GM23338 (cell line): ENCODE data around the gene PCDHAC1.

ENCODE experiments used
- EZH2 ChIP-seq: fragments of 200-600 bp; sonication (generic); IDR thresholded peaks from one replicate; pipeline ENCODE4 v1.8.0; 2017; ENCODE audit warnings: antibody characterized with exemption, mild to moderate bottlenecking, low read depth; ENCODE audit not compliant: unreplicated experiment
- EZH2phosphoT487 ChIP-seq: fragments of 200-600 bp; sonication (generic); IDR thresholded peaks from one replicate; pipeline ENCODE4 v1.8.1; 2018; ENCODE audit warnings: antibody characterized with exemption; ENCODE audit not compliant: unreplicated experiment
- JUNB ChIP-seq: IDR thresholded peaks from one replicate; pipeline ENCODE4 v1.6.1; 2016; ENCODE audit warnings: antibody characterized with exemption; ENCODE audit not compliant: unreplicated experiment
- POLR2AphosphoS5 ChIP-seq: IDR thresholded peaks from 2 replicates; pipeline ENCODE4 v1.6.1; 2016; ENCODE audit warnings: antibody characterized with exemption, low read depth
- REST ChIP-seq: IDR thresholded peaks from one replicate; pipeline ENCODE4 v1.6.1; 2018; ENCODE audit warnings: antibody characterized with exemption; ENCODE audit not compliant: unreplicated experiment
- TF ChIP-seq, protein P1 (sequence below), 2 experiments: fragments of 200-600 bp in 1 of 2; sonication (generic) in 1 of 2; conservative IDR thresholded peaks; 2 replicates each; pipeline versions ENCODE4 v1.5.1 to v1.6.1; 2016 to 2017; ENCODE audit warnings: antibody characterized with exemption in 2 of 2, low read depth in 2 of 2, mild to moderate bottlenecking in 2 of 2, moderate library complexity in 1 of 2

- TF ChIP-seq POLR2AphosphoS5 = peak; percentile 48; the same call in 1 of the 2 replicates
- TF ChIP-seq, protein P1, sequence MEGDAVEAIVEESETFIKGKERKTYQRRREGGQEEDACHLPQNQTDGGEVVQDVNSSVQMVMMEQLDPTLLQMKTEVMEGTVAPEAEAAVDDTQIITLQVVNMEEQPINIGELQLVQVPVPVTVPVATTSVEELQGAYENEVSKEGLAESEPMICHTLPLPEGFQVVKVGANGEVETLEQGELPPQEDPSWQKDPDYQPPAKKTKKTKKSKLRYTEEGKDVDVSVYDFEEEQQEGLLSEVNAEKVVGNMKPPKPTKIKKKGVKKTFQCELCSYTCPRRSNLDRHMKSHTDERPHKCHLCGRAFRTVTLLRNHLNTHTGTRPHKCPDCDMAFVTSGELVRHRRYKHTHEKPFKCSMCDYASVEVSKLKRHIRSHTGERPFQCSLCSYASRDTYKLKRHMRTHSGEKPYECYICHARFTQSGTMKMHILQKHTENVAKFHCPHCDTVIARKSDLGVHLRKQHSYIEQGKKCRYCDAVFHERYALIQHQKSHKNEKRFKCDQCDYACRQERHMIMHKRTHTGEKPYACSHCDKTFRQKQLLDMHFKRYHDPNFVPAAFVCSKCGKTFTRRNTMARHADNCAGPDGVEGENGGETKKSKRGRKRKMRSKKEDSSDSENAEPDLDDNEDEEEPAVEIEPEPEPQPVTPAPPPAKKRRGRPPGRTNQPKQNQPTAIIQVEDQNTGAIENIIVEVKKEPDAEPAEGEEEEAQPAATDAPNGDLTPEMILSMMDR (conservative IDR thresholded peaks at IDR 0.05; ENCODE audit: low read depth in 2 of 2) = peak; percentile 64 to 93
- TF ChIP-seq EZH2phosphoT487 = no peak
- no peak for TF ChIP-seq EZH2
- TF ChIP-seq REST = no peak
- no peak for TF ChIP-seq JUNB
Measured at GRCh38 chr5:140926443-140927227, 536 bp downstream of the PCDHAC1 start.
